ENCODE measurements around the gene NUCKS1. TPM values are rescaled to one million over a fixed set of nuclear protein-coding genes. Genes with fewer than 3 reads are reported as not detected.

Gene NUCKS1
- polyA plus RNA-seq, 4 donors: 298 to 407 (median 360) TPM

DNA sequence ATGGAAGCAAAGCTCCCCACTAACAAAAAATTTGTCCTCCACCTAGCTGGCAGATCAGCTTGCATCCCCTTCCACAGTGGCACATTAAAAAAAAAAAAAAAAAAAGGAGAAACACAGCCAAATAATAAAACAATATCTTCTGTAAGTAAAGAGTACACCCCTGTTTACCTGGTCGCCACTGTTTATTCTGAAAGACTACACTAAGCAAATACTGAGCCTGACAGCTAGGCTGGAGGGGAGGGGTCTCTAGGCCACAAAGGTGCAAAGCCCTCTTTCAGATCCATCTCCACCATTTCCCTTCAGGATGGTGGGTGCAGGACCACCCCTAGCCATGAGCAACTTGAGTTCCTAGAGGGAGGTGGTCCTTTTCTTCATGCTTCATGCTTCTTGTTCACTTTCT, 46.9 kb downstream of the NUCKS1 start:
- DNase-seq (ENCODE audit: low read depth in 4 of 4, low spot score in 3 of 4): no peak

- no peak for DNase-seq (ENCODE audit: low read depth in 4 of 4, low spot score in 3 of 4)
These were observed 48.1 kb downstream of the NUCKS1 start for GRCh38 chr1:205701891-205702290.

GRCh38 chr1:205701420-205701819, 48.6 kb downstream of the NUCKS1 start:
- DNase-seq (ENCODE audit: low read depth in 4 of 4, low spot score in 3 of 4): no peak

DNA sequence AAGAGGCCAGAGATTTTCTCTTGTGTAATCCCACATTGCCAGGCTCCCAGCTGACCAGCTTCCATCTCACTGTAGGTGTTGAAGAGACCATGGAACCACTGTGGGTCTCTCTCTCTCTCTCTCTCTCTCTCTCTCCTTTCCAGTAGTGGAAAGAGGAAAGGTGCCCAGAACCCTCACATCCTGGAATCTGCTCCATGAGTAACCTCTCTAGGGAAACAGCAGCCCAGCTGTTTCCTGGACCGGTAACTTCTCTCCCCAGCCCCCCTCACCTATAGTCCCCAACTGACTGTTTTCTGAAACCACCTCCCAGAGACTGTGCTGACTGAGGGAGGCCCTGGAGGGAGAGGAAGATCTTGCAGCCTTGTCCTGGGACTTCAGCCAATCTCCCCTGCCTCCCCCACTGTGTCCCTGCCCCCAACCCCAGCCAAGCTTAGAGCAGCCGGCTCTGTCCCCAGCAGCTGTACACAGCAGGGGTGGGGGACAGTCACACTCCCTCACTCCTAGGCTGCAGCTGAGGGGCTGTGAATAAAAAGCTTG, 49.0 kb downstream of the NUCKS1 start:
- DNase-seq (ENCODE audit: low read depth in 4 of 4, low spot score in 3 of 4): peak in 3 of 4 donors; percentile 51 to 65 (median 54)

- DNase-seq (ENCODE audit: low read depth in 4 of 4, low spot score in 3 of 4): no peak
These were observed 50.6 kb downstream of the NUCKS1 start for GRCh38 chr1:205699416-205699815.

DNA sequence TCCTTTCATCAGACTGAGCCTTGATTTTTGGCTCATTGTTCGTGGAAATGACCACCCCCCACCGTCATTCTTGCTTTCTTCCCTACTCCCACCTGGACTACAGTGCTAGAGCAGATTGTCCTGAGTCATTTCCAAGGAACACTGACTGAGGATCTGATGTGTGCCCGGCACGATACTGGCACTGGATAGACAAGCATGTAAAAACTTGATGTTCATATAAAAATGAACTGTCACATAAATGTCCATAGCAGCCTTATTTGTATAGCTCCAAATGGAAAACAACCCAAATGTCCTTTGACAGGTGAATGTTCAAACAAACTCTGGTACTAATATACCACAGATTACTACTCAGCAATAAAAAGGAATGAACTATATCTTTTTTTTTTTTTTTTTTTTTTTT, 51.1 kb downstream of the NUCKS1 start:
- DNase-seq (ENCODE audit: low read depth in 4 of 4, low spot score in 3 of 4): no peak

GRCh38 chr1:205693421-205693991, 56.5 kb downstream of the NUCKS1 start:
- no peak for DNase-seq (ENCODE audit: low read depth in 4 of 4, low spot score in 3 of 4)

DNA sequence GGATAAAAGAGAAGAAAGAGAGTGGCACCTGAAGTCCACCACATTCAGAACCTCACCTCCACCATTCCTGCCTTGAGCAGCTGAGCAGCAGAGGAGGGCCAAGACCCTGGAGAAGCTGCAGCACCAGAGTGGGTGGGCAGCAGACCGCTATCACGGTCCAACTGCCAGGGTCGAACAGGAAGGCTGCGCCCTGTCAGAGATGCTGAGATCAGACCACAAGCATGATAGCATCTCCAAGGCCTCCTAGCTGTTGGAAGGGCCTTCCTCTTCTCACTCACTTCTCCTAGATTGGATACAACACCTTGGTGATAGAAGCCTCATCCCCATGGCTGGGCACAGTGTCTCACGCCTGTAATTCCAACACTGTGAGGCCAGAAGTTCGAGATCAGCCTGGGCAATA, 57.6 kb downstream of the NUCKS1 start:
- DNase-seq (ENCODE audit: low read depth in 4 of 4, low spot score in 3 of 4): no peak

DNA sequence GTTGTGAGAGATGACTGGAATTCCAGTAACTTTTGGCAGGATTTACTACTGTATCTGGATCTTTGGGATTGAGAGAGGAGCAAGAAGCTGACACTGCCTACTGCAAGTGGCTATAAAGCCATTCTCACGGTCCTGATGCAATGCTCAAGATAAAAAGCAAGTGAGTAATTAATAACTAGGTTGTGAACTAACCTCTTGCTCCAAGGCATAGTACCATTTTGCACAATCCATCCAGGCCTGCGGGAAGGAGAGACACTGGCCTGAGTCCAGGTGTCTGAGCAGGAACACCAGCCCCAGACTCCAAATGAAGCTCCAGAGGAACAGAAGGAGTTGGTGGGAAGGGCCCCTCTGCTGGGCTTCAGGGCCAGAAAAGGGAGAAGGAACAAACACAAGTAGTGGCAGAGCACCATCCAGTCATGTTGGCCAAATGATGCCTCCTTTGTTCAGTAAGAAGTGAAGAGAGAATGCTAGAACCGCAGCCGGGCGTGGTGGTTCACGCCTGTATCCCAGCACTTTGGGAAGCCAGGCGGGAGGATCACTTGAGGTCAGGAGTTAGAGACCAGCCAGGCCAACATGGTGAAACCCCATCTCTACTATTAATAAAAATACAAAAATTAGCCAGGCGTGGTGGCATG, 59.7 kb downstream of the NUCKS1 start:
- no peak for DNase-seq (ENCODE audit: low read depth in 4 of 4, low spot score in 3 of 4)

DNA sequence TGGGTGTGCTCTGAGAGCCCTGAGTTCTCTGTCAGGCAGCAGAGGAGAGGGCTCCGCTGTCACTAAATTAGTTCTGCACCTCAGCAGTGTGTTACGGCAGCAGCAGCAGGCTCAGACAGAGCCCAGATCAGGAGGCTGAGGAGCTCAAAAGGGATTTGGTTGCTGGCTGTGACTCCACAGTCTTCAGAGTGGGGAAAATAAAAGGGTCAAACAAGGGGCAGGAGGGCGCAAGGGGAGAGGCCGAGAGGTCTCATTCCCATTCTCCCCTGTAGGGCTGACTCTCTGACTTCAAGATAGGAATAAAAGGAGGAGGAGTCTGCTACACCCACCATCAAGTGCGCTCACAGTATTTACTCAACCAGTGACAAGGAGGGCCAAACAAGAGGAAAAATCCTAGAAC, 60.5 kb downstream of the NUCKS1 start:
- no peak for DNase-seq (ENCODE audit: low read depth in 4 of 4, low spot score in 3 of 4)

DNA sequence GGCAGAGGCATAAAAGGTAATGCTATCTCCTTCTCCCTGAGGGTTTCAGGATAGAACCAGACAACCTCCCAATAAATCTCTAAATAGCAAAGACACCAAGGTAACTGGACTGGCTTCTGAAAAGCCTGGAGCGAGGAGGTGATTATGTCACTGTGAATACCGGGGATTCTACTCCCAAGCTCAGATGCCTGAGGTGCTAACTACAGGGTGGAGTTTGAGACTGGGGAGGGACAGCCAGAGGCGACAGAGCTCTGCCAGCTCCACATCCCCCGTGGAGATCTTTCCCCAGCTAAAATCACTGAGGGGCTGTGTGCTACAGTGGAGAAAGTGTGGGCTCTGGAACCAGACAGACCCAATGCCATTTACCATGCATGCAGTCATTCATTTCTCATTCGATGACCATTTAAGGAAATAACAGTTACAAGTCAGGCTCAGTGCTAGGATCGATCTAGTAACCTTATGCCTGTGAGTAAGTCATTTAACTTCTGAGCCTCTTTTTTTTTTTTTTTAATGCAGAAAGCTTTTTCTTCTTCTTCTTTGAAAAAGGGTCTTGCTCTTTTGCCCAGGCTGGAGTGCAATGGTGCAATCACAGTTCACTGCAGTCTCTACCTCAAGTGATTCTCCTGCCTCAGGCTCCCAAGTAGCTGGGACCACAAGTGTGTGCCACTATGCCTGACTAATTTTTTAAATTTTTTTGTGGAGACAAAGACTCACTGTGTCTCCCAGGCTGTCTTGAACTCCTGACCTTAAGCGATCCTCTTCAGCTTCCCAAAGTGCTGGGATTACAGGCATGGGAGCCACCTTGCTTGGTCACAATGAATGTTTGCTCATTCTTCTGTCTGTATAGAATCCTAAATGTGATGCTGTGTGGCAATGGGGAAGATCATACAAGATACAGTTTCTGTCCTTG, 61.6 kb downstream of the NUCKS1 start:
- DNase-seq (ENCODE audit: low read depth in 4 of 4, low spot score in 3 of 4): no peak

- DNase-seq (ENCODE audit: low read depth in 4 of 4, low spot score in 3 of 4): no peak
These were observed 62.7 kb downstream of the NUCKS1 start for GRCh38 chr1:205687242-205687641.

DNA sequence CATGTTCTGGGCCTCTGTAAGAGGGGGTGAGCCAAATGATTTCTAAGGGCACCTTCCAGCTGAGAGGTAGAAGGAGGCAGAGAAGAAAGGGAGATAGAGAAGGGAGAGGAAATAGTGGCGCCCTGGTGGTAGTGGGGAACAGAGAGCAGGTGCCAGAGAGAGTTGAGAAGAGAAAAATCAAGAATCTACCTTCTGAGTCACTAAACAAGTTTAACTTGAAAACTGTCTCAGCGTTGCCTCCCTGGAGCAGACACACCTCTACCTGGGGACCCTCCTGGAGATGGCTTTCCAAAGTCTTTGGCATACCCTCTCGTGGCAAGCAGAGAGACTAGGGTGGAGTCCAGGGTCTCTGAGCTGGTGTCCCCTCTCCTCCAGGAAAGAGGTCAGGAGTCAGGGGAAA, 68.6 kb downstream of the NUCKS1 start:
- no peak for DNase-seq (ENCODE audit: low read depth in 4 of 4, low spot score in 3 of 4)

- DNase-seq (ENCODE audit: low read depth in 4 of 4, low spot score in 3 of 4): no peak
These were observed 69.7 kb downstream of the NUCKS1 start, which contains the start of gene SLC45A3 for GRCh38 chr1:205680073-205680851. SLC45A3 (minus strand) TSS chr1:205680509; CDS start chr1:205664656, 15,853 bp downstream.

DNA sequence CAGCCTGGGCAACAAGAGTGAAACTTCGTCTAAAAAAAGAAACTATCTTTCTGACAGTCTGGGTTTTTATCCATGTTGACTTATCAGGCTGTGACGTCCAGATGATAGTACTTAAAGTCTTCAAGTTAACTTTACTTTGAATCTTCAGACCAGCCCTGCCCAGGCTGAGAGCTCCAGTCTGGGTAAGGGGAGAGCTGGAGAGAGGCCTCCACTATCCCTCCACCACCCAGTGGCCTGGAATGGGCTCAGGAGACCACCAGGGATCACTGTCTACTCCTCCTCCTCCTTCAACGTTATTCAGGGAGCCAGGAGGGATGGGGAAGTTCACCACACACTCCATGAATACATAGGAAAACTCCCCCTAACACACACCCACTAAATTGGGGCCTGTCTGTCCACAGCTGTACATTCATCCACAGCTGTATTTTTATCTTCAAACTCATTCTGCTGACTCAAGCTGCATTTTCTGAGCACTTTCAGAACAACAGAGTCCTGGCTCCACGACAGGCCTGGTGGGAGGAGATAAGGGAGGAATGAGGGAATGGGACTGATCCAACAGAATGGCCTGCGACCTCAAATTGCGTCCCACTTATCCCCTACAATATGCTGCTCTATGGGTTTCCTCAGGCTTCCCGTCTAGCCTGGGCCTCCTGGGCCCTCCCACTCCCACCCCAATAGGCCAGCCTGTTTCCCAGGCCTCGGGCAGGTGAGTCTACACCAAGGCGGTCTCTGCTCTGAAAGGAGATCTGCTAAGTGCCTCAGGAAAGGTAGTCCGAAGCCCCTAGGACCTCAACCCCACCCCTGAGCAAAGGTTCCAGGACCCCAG, 71.5 kb downstream of the NUCKS1 start:
- DNase-seq (ENCODE audit: low read depth in 4 of 4, low spot score in 3 of 4): peak in 1 of 4 donors; percentile 49

- no peak for DNase-seq (ENCODE audit: low read depth in 4 of 4, low spot score in 3 of 4)
These were observed 72.8 kb downstream of the NUCKS1 start for GRCh38 chr1:205677167-205677566.

- no peak for DNase-seq (ENCODE audit: low read depth in 4 of 4, low spot score in 3 of 4)
These were observed 73.4 kb downstream of the NUCKS1 start for GRCh38 chr1:205676597-205676996.

DNA sequence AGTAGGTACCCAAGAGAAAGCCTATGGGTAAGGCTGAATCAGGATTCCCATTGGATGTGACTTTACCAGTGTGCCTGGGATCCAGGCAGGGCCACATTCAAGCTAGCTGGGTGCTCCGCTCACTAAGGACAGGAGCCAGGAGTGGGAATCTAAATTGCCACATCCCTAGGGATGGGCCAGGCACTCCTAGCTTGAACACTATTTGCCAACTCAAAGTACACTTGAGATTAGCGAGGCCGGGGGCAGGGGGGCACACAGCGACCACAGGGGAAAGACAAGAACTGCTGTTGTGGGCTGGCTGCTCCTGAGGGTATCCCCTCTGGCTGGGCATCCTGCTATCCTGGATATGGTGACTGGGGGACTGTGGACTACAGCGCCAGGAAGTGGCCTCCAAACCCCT, 74.0 kb downstream of the NUCKS1 start:
- DNase-seq (ENCODE audit: low read depth in 4 of 4, low spot score in 3 of 4): no peak

- DNase-seq (ENCODE audit: low read depth in 4 of 4, low spot score in 3 of 4): no peak
These were observed 74.7 kb downstream of the NUCKS1 start for GRCh38 chr1:205675247-205675646.

GRCh38 chr1:205672970-205673369, 77.0 kb downstream of the NUCKS1 start:
- no peak for DNase-seq (ENCODE audit: low read depth in 4 of 4, low spot score in 3 of 4)

Measured in left renal pelvis (tissue), 4 donors.